Smooth muscle cell (in vitro differentiated cells): ENCODE measurements around the gene PRKAR1A. TPM values are rescaled to one million over a fixed set of nuclear protein-coding genes. Genes with fewer than 3 reads are reported as not detected.

Experiments used
- DNase-seq: peaks from one replicate; lab custom pipeline; 2025; ENCODE audit not compliant: unreplicated experiment; lab: John Stamatoyannopoulos, UW
- H2AFZ ChIP-seq: fragments of 200-600 bp; sonication (generic); 2 replicates; pipeline ENCODE4 v1.6.0; 2016; ENCODE audit warnings: antibody characterized with exemption, low read depth, mild to moderate bottlenecking
- H3F3A ChIP-seq: fragments of 200-600 bp; sonication (generic); 2 replicates; pipeline ENCODE4 v1.6.0; 2017; ENCODE audit warnings: antibody characterized with exemption, low read depth
- H3K27ac ChIP-seq: fragments of 200-600 bp; sonication (generic); 2 replicates; pipeline ENCODE4 v1.5.1; 2016; ENCODE audit warnings: low read depth, mild to moderate bottlenecking
- H3K27me3 ChIP-seq: fragments of 200-600 bp; sonication (generic); 2 replicates; pipeline ENCODE4 v1.6.1; 2016; ENCODE audit warnings: low read depth, mild to moderate bottlenecking
- H3K36me3 ChIP-seq: fragments of 200-600 bp; sonication (generic); 2 replicates; pipeline ENCODE4 v1.5.1; 2016; ENCODE audit warnings: low read depth
- H3K4me1 ChIP-seq: fragments of 200-600 bp; sonication (generic); 2 replicates; pipeline ENCODE4 v1.5.1; 2016; ENCODE audit warnings: low read depth
- H3K4me2 ChIP-seq: fragments of 200-600 bp; sonication (generic); 2 replicates; pipeline ENCODE4 v1.6.0; 2016; ENCODE audit warnings: mild to moderate bottlenecking
- H3K4me3 ChIP-seq: fragments of 200-600 bp; sonication (generic); 2 replicates; pipeline ENCODE4 v1.5.1; 2016; ENCODE audit warnings: mild to moderate bottlenecking
- H3K79me2 ChIP-seq: fragments of 200-600 bp; sonication (generic); 2 replicates; pipeline ENCODE4 v1.6.0; 2016; ENCODE audit warnings: low read depth, mild to moderate bottlenecking
- H3K9ac ChIP-seq: fragments of 200-600 bp; sonication (generic); 2 replicates; pipeline ENCODE4 v1.6.0; 2016; ENCODE audit warnings: low read depth
- H3K9me3 ChIP-seq: fragments of 200-600 bp; sonication (generic); replicated peaks from 2 replicates; pipeline ENCODE4 v1.5.1; 2016; ENCODE audit warnings: low read depth
- H4K20me1 ChIP-seq: fragments of 200-600 bp; sonication (generic); 2 replicates; pipeline ENCODE4 v1.6.0; 2016; ENCODE audit warnings: low read depth
- CTCF ChIP-seq: fragments of 200-600 bp; sonication (generic); IDR thresholded peaks from 2 replicates; pipeline ENCODE4 v1.5.1; 2017; ENCODE audit warnings: borderline replicate concordance, mild to moderate bottlenecking, antibody characterized with exemption; ENCODE audit not compliant: insufficient read depth, poor library complexity, severe bottlenecking
- WGBS: methylation state at CpG from one replicate; pipeline ENCODE4 v1.1.7; 2016; ENCODE audit warnings: low lambda C conversion rate; 5-methylcytosine and 5-hydroxymethylcytosine counted together
- polyA plus RNA-seq: library from polyadenylated mRNA; unstranded; fragments of >200 nt; fragmentation: Nextera tagmentation; extraction: Ambion mirVana; gene quantifications from 2 replicates; pipeline ENCODE4 v1.2.1, GENCODE V29; 2016
- total RNA-seq: library from RNA; depleted of rRNA; stranded (reverse); fragments of >200 nt; gene quantifications from 2 replicates; pipeline ENCODE4 v1.2.3, GENCODE V29; 2014

PRKAR1A gene
- total and polyA plus RNA-seq, 2 experiments from 2014 or later: 302 to 340 TPM

- peaks cover 30% of the 10 kb centered on the region for H3K27me3 ChIP-seq
- H3K4me1 ChIP-seq: no peaks in the 10 kb centered on the region
- H3K36me3 ChIP-seq: no peaks in the 10 kb centered on the region
- no peak overlapping the region for H3K27ac ChIP-seq
- no peak for DNase-seq
- H2AFZ ChIP-seq: no peak overlapping the region
- no peaks in the 10 kb centered on the region for H4K20me1 ChIP-seq
- no peak for TF ChIP-seq CTCF
- H3F3A ChIP-seq: peaks cover 5% of the 10 kb centered on the region
- peak overlapping the region; percentile 93 for H3K4me2 ChIP-seq
- WGBS: 90% methylated on average over 4 of the region's 4 CpGs
- H3K4me3 ChIP-seq: peak overlapping the region; percentile 80
- no peaks in the 10 kb centered on the region for H3K79me2 ChIP-seq
- no peak overlapping the region for H3K9ac ChIP-seq
- H3K9me3 ChIP-seq: no peaks in the 10 kb centered on the region
Measured at GRCh38 chr17:68598074-68598473, 85.8 kb downstream of the PRKAR1A start.

- no peak for TF ChIP-seq CTCF
- H3K4me2 ChIP-seq: peak overlapping the region; percentile 93
- H3K4me3 ChIP-seq: peak overlapping the region; percentile 80
- no peaks in the 10 kb centered on the region for H3K79me2 ChIP-seq
- WGBS: 69% methylated on average over 4 of the region's 4 CpGs
- no peak overlapping the region for H3K27ac ChIP-seq
- no peaks in the 10 kb centered on the region for H3K4me1 ChIP-seq
- H3F3A ChIP-seq: peaks cover 5% of the 10 kb centered on the region
- H3K36me3 ChIP-seq: no peaks in the 10 kb centered on the region
- H3K9ac ChIP-seq: no peak overlapping the region
- peaks cover 30% of the 10 kb centered on the region for H3K27me3 ChIP-seq
- H3K9me3 ChIP-seq: no peaks in the 10 kb centered on the region
- no peak for DNase-seq
- H4K20me1 ChIP-seq: no peaks in the 10 kb centered on the region
- H2AFZ ChIP-seq: no peak overlapping the region
Measured at GRCh38 chr17:68598545-68598961, 86.3 kb downstream of the PRKAR1A start.

GRCh38 chr17:68599091-68599490 lies 86.9 kb downstream of the PRKAR1A start:
- Histone ChIP-seq H3K4me2 (peak overlapping the region; percentile 93), H3K36me3 (no peaks in the 10 kb centered on the region), H3K79me2 (no peaks in the 10 kb centered on the region), H3K9me3 (no peaks in the 10 kb centered on the region), H4K20me1 (no peaks in the 10 kb centered on the region), H3F3A (peaks cover 5% of the 10 kb centered on the region), H3K27ac (no peak overlapping the region), H3K4me1 (no peaks in the 10 kb centered on the region), H3K4me3 (peak overlapping the region; percentile 80), H2AFZ (no peak overlapping the region), H3K27me3 (peaks cover 30% of the 10 kb centered on the region), H3K9ac (no peak overlapping the region)
- WGBS: 27% methylated on average over 4 of the region's 4 CpGs
- DNase-seq: no peak
- no peak for TF ChIP-seq CTCF

- no peaks in the 10 kb centered on the region for H3K36me3 ChIP-seq
- peaks cover 5% of the 10 kb centered on the region for H3F3A ChIP-seq
- H3K4me2 ChIP-seq: peak overlapping the region; percentile 93
- peak overlapping the region; percentile 31 for H3K9ac ChIP-seq
- no peaks in the 10 kb centered on the region for H3K79me2 ChIP-seq
- H3K9me3 ChIP-seq: no peaks in the 10 kb centered on the region
- H4K20me1 ChIP-seq: no peaks in the 10 kb centered on the region
- H3K4me1 ChIP-seq: no peaks in the 10 kb centered on the region
- H3K27ac ChIP-seq: no peak overlapping the region
- TF ChIP-seq CTCF: no peak
- 29% methylated on average over 18 of the region's 18 CpGs for WGBS
- H3K27me3 ChIP-seq: peaks cover 30% of the 10 kb centered on the region
- peak overlapping the region; percentile 80 for H3K4me3 ChIP-seq
- H2AFZ ChIP-seq: peak overlapping the region; percentile 92
- DNase-seq: no peak
Measured at GRCh38 chr17:68599552-68600066, 87.4 kb downstream of the PRKAR1A start.
